ENCODE data around the gene SUN2. TPM values are rescaled to one million over a fixed set of nuclear protein-coding genes. Genes with fewer than 3 reads are reported as not detected.

The SUN2 gene
- total and polyA plus RNA-seq, 2 of the 4 experiments (the other 2 are of a cell fraction): 27.8 to 50.0 TPM

GRCh38 chr22:38782402-38783094, 26.8 kb upstream of the SUN2 start:
- intact Hi-C loops (cut with micrococcal nuclease): no loop called here
- 0 out of 2 replicates have a peak overlapping the region, but pooled peaks have one; percentile 14 for H2BK120ac ChIP-seq (ENCODE audit: low read depth, low read length)
- no peaks in the 10 kb centered on the region for H3K9me3 ChIP-seq (ENCODE audit: control insufficient read depth, insufficient read depth, low read length)
- no peak overlapping the region for H3K4me3 ChIP-seq (ENCODE audit: insufficient read depth, low read depth, low read length)
- no peaks in the 10 kb centered on the region for H3K27me3 ChIP-seq (ENCODE audit: control insufficient read depth, insufficient read depth, low read length)
- no peak overlapping the region for H3K4ac ChIP-seq (ENCODE audit: low read depth, low read length)
- H3K27ac ChIP-seq (ENCODE audit: insufficient read depth, low read length): no peak overlapping the region
- no peak overlapping the region for H3K9ac ChIP-seq (ENCODE audit: low read depth, low read length)
- CTCF ChIA-PET: interaction anchor here (1.3 kb wide), 1 partner anchor 14 kb away, joined by 5 read pairs; no protein-coding TSS in a partner anchor
- ATAC-seq (ENCODE audit: low read depth) (peak; percentile 48), DNase-seq (peak; percentile 38)
- no peak overlapping the region for H2BK15ac ChIP-seq (ENCODE audit: low read depth, low read length)
- peak overlapping the region; percentile 66 for H2AFZ ChIP-seq (replicated peaks; ENCODE audit: low read length, poor library complexity)
- no peak overlapping the region for H3K4me2 ChIP-seq (ENCODE audit: low read depth, low read length)
- no peak overlapping the region for H2AK5ac ChIP-seq (ENCODE audit: low read depth, low read length)
- no peak overlapping the region for H4K5ac ChIP-seq (ENCODE audit: low read depth, low read length)
- no peak overlapping the region for H3K18ac ChIP-seq (ENCODE audit: low read depth, low read length)
- peaks cover 10% of the 10 kb centered on the region for H4K20me1 ChIP-seq (ENCODE audit: insufficient read depth, low read length)
- H4K8ac ChIP-seq (ENCODE audit: low read depth in 2 of 2, low read length in 2 of 2): 0 out of 4 replicates have a peak overlapping the region, but pooled peaks of 1 of the 2 experiments have one; percentile 2
- in situ Hi-C loops (cut with MboI; ENCODE audit: low sequenced_read_pairs): no loop called here
- dilution Hi-C loops (cut with HindIII; ENCODE audit: low sequenced_read_pairs, unreplicated experiment): no loop called here
- H3K14ac ChIP-seq (replicated peaks; ENCODE audit: low read depth, low read length): no peak overlapping the region
- no peak overlapping the region for H3K23ac ChIP-seq (ENCODE audit: low read depth, low read length)
- POLR2A ChIA-PET (ENCODE audit: unreplicated experiment): no interaction called here
- H3K9me1 ChIP-seq (ENCODE audit: insufficient read depth, low read length): peaks cover 12% of the 10 kb centered on the region
- peaks cover 5% of the 10 kb centered on the region for H3K4me1 ChIP-seq (ENCODE audit: control insufficient read depth, insufficient read depth, low read length)
- no peak overlapping the region for H3K56ac ChIP-seq (ENCODE audit: extremely low read depth, insufficient read depth, low read length)
- no TSS peak for BruUV-seq (replicated peaks)
- no peak overlapping the region for H2BK5ac ChIP-seq (ENCODE audit: low read depth, low read length, poor library complexity, severe bottlenecking)
- no peak overlapping the region; the same call in 1 of the 2 replicates for H2BK20ac ChIP-seq (ENCODE audit: low read depth, low read length)
- no peak overlapping the region for H4K91ac ChIP-seq (ENCODE audit: insufficient read depth, low read depth, low read length)
- peaks cover 2 to 29% of the 10 kb centered on the region in 2 experiments; a peak in 3 of 4 replicates for H3K79me1 ChIP-seq (ENCODE audit: low read depth in 1 of 2, low read length in 2 of 2)
- 93% methylated on average over 3 of the region's 13 CpGs; no CpG with 5 or more reads in 1 of the 2 experiments for WGBS, 2 experiments (ENCODE audit: extremely low coverage in 2 of 2, insufficient read length in 1 of 2)
- H3K36me3 ChIP-seq (ENCODE audit: control insufficient read depth, insufficient read depth, low read length): peaks cover 17% of the 10 kb centered on the region; the same call in 1 of the 2 replicates
- no peak overlapping the region for H2AK9ac ChIP-seq (replicated peaks; ENCODE audit: low read depth, low read length, poor library complexity)
- TF ChIP-seq SMC3 (IDR thresholded peaks at IDR 0.05; ENCODE audit: low read depth, low read length) (no peak), MXI1 (IDR thresholded peaks at IDR 0.05; ENCODE audit: borderline replicate concordance, low read depth, low read length) (no peak), POLR2A (IDR thresholded peaks at IDR 0.05; ENCODE audit: low read depth, low read length) (no peak), CEBPB (IDR thresholded peaks at IDR 0.05; ENCODE audit: low read depth, low read length) (no peak), NFE2L2 (IDR thresholded peaks at IDR 0.05; ENCODE audit: low read depth, low read length) (no peak), CHD1 (IDR thresholded peaks at IDR 0.05; ENCODE audit: low read depth, low read length) (no peak), FOS (IDR thresholded peaks at IDR 0.05; ENCODE audit: low read depth, low read length) (no peak), RCOR1 (IDR thresholded peaks at IDR 0.05; ENCODE audit: insufficient replicate concordance, low read length) (no peak), MAZ (IDR thresholded peaks at IDR 0.05; ENCODE audit: borderline replicate concordance, low read depth, low read length) (no peak), RAD21 (IDR thresholded peaks at IDR 0.05; ENCODE audit: low read length) (no peak), MAFK (IDR thresholded peaks at IDR 0.05; ENCODE audit: low read depth, low read length) (no peak), BHLHE40 (IDR thresholded peaks at IDR 0.05; ENCODE audit: low read depth, low read length) (no peak)
- TF ChIP-seq, protein P1, sequence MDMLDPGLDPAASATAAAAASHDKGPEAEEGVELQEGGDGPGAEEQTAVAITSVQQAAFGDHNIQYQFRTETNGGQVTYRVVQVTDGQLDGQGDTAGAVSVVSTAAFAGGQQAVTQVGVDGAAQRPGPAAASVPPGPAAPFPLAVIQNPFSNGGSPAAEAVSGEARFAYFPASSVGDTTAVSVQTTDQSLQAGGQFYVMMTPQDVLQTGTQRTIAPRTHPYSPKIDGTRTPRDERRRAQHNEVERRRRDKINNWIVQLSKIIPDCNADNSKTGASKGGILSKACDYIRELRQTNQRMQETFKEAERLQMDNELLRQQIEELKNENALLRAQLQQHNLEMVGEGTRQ (IDR thresholded peaks at IDR 0.05; ENCODE audit: low read depth, low read length): no peak
- TF ChIP-seq, protein P2, sequence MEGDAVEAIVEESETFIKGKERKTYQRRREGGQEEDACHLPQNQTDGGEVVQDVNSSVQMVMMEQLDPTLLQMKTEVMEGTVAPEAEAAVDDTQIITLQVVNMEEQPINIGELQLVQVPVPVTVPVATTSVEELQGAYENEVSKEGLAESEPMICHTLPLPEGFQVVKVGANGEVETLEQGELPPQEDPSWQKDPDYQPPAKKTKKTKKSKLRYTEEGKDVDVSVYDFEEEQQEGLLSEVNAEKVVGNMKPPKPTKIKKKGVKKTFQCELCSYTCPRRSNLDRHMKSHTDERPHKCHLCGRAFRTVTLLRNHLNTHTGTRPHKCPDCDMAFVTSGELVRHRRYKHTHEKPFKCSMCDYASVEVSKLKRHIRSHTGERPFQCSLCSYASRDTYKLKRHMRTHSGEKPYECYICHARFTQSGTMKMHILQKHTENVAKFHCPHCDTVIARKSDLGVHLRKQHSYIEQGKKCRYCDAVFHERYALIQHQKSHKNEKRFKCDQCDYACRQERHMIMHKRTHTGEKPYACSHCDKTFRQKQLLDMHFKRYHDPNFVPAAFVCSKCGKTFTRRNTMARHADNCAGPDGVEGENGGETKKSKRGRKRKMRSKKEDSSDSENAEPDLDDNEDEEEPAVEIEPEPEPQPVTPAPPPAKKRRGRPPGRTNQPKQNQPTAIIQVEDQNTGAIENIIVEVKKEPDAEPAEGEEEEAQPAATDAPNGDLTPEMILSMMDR (conservative IDR thresholded peaks at IDR 0.05; ENCODE audit: low read depth, low read length): no peak
- TF ChIP-seq, protein P3, sequence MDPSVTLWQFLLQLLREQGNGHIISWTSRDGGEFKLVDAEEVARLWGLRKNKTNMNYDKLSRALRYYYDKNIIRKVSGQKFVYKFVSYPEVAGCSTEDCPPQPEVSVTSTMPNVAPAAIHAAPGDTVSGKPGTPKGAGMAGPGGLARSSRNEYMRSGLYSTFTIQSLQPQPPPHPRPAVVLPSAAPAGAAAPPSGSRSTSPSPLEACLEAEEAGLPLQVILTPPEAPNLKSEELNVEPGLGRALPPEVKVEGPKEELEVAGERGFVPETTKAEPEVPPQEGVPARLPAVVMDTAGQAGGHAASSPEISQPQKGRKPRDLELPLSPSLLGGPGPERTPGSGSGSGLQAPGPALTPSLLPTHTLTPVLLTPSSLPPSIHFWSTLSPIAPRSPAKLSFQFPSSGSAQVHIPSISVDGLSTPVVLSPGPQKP (IDR thresholded peaks at IDR 0.05; ENCODE audit: borderline replicate concordance, low read depth, low read length): no peak
